GM18505 (cell line): ENCODE data around the gene NGB.

Source experiments
- ATAC-seq: cut with Tn5 transposase; IDR thresholded peaks from one replicate; pipeline ENCODE4 v1.9.1; 2021; ENCODE audit not compliant: unreplicated experiment
- POLR2A ChIP-seq: IDR thresholded peaks from 4 replicates; pipeline ENCODE4 v1.6.1; 2011; ENCODE audit warnings: borderline replicate concordance; ENCODE audit not compliant: insufficient read depth, insufficient read length; ENCODE audit errors: extremely low read depth

The NGB gene

DNA sequence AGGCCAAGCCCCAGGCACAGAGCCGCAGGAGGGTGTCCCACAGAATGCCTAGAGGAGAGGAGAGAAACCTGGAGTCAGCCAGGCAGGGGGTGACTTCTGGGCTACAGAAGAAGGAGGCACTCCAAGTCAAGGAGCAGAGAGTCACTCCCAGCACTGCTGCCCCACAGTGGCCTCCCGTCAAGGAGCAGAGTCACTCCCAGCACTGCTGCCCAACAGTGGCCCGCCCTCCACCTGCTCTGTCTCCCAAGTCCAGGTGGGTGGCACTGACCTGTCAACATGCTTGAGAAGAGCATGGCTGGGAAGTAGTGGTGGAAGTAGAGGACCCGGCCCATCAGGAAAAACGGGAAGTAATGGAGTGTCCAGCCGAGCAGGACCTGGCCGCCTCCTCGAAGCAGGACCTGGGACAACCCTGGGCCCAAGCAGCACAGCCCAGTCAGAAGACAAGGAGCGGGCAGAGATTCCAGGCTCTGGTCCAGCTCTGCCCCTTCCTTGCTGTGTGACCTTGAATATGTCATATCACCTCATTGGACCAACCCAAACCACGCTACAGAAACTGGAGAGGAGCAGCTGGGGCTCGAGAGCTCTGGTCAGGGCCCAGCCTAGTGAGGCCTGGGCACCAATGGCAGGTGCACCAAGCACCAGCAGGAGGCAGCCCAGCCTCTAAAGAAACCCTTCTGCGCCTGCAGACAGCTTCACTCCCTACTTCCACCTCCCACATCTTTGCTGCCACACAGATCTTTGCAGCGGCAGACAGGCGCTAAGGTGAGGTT lies 7.6 kb upstream of the NGB start:
- no peak for ATAC-seq
- no peak for TF ChIP-seq POLR2A

DNA sequence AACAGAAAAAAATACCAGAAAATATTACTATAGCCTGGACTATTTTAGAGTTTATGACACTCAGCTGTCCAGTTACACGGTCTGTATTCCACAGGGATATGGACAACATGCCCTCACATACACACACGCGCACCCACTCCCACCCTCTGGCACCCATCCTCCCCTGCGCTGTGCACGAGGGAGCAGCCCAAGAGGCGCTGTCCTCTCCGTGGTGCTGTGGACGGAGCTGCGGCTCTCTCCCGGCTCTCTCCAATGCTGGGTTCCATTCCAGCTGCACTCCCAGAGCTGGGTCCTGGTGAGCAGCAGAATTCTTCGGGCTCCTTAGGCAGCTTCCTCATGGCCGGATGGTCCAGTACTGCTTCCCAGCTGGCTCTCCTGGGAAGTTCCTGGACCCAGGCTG lies 6.0 kb upstream of the NGB start:
- no peak for ATAC-seq
- no peak for TF ChIP-seq POLR2A

DNA sequence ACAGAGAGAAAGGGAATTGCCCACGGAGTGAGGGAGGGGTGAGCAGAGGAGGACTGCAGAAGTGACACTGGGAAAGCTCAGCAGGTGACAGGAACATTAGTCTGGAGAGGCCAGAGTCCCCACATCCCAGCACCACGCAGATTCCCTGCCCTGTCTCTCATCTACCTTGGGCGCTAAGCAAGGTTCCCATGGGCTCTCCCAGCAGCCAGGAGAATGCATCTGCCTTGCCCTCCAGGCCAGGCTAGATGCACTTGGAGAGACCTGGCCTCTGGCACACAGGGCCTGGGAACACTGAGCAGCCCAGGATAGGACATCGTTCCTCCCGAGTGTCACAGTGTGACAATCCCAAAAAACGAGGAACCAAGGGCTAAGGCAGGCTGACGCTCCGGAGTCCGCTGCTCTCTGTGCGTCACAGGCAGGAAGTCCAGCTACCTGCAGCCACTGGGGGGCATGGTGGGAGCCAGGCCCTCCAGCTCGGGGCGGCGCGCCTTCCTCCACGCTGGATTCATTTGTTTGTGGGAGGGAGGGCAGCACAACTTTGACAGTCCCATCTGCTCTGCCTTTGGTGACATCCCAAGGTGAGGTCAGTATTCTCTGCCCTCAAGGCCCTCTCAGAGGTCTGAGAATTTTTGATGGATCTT lies 5.4 kb upstream of the NGB start:
- ATAC-seq: no peak

DNA sequence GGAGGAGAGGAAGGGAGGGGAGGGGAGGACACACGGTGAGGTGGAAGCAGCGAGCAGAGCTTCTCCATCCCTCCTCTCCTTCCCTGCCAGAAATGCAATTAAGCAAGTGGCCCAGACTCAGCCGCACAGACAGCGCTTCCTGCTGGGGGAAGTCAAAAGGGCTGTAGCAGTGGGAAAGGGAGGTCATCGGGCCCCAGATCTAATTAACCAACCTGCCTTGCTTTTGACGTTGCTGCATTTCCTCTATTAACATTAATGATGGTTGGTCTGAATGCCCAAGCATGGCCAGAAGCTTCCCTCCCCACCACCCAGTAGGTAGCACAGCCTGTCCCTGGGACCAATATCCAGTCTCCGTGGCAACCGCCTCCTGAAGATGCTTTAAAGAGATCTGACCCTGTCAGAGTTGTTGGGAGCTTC lies 4.6 kb upstream of the NGB start:
- no peak for ATAC-seq
- TF ChIP-seq POLR2A: no peak

More for the DNA sequence above, 5.4 kb upstream of the NGB start:
- no peak for TF ChIP-seq POLR2A

DNA sequence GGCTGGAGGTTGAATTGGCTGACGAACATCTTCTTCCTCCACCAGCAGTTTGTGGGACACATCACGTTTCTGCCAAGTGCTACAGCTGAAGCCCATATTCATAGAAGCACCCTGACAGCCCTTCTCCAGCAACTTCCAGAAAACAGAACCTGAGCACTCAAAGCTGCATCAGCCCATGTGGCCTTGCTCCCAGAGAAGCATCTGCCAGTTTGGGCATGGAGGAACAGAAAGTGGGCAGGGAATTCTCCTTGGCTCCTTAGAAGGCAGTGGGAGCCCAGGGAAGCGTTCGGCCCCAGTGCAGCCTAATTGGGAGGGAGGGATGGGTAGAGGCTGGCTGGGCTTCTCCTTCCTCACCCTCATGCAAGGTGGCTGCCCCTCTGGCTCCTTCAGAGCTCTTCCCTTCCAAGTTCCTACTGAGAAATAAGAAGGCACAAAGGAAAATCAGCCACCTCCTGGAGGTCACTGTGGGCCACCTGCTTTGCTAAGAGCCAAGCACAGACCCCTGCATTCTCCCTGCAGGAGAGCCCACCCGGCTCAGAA lies 4.1 kb upstream of the NGB start:
- ATAC-seq: no peak
- no peak for TF ChIP-seq POLR2A

DNA sequence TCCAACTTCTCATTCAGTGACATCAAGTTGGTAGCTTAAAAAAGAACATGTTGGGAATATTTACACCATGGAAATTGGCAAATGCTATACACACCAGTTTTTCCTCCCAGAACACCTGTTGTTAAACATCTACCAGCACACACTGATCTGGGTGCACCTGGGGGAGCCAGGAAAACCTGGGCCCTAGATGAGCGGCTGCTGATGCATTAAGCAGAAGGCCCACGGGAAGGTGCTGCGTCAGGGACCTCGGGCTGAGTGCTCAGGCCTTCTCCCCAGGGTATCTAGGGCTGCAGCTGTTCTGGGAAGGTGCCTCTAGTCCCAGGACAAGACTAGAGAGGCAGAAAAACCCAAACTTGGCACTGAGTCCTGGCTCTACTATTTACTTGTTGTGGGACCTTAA lies 2.8 kb upstream of the NGB start:
- no peak for TF ChIP-seq POLR2A

DNA sequence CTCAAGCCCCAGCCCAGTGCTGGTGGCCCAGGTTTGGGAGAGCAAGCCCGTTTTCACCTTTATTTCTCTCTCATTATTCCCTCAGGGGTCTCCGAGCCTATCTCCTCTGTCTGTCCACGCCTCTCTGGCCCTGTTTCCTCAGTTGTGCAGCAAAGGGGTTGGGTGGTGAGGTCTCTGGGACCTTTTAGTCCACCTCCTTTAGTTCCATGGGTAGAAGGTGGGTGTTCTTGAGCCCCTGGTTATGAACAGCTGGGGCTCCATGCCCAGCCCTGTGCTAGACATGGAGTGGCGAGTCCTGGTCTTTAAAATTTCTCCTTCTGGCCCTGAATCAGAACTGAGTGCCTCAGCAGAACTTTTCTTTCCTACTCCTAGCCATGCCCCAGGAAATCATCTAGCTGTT lies 1.3 kb upstream of the NGB start:
- no peak for TF ChIP-seq POLR2A

More for the DNA sequence above, 2.8 kb upstream of the NGB start:
- no peak for ATAC-seq

DNA sequence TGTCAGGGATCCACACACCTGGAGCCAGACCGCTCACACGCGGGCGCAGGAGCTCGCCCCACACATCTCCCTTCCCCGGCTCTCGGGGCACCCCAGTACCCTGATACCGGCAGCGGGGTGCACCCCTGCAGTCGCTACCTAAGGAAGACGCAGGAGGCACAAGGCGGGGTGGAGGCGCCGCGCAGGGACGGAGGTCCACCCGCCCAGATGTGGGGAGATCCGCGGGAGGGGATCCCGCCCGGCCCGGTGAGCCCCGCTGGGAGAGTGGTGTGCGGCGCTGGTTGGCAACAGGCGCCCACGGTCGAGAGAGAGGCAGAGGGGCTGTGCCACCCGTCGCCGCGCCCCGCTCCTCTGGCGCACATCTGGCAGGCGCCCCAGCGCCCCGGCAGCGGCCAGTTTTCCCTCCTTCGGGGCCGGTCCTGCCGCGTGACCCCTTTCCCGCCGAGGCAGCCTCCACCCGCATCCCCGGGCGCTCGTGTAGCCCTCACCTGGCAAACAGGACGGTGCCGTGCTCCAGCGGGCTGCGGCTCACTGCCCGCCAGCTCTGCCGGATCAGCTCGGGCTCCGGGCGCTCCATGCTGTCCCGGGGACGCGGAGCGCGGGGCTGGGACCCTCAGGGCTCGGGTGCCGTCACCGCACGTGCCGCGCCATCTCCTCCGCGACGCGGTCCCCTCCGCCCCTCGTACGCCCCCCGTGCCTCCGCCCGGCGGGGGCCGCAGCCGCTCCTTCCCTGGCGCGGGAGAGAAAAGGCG lies 469 bp downstream of the NGB start:
- no peak for TF ChIP-seq POLR2A
- ATAC-seq: no peak

More for the DNA sequence above, 1.3 kb upstream of the NGB start:
- no peak for ATAC-seq

DNA sequence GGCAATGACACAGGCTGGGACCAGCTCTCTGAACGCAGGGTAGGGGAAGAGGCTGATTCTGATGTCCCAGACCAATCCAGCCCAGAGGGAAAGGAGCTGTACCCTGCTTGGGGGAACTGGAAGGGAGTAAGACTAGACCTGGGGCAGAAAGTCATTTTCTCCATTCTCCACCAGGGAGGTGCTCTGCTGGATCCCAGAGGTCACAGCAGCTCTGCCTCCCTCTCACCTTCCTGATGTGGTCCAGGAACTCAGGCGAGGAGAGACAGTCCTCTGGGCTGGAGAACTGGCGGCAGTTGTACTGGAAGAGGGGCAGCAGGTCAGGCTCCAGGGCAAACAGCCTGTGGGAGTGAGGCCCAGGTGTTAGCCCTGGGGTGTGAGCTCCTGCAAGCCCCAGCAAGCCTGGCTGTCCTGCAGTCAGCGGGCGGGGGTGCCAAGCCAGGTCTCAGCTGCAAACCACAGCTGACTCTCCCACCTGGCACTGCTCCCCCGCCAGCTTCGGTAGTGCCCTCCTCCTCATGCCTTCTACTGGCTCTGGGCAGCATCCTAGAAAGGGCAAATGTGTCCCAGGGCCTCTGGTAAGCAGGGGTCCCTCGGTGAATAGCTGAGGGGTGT lies 1.9 kb downstream of the NGB start:
- no peak for ATAC-seq

DNA sequence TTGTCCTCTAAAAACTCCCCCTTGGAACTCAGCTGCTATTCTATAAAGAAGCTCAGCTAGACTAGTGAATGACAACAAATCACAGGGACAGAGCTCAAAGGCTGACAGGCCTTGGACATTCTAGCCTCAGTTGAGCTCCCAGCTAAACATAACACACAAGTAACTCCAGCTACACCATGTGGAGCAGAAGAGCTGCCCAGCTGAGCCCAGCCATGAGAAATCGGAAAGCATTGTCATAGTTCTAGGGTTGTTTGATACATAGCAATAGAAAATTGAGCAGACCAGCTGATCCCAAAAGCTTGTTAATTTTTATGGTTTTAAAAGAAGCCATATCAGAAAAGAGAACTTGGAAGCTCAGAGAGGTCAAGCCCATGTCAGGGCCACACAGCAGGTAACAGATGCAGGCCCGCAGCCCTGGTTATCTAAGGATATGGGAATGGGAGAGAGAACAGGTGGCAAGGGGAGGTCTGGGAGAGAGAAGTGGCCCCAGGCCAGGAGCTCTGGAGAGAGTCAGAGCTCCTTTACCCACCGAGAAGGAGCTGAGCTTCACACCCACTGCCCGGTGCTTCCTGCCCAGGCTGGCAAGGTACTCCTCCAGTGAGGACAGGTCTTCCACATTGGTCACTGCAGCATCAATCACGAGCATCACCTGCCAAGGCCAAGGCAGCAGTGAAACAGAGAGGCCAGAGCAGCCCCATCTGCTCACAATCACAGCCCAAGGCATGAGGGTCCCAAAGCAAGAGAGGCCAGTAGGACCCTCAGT lies 2.9 kb downstream of the NGB start:
- TF ChIP-seq POLR2A: no peak
- no peak for ATAC-seq

More for the DNA sequence above, 1.9 kb downstream of the NGB start:
- TF ChIP-seq POLR2A: no peak

DNA sequence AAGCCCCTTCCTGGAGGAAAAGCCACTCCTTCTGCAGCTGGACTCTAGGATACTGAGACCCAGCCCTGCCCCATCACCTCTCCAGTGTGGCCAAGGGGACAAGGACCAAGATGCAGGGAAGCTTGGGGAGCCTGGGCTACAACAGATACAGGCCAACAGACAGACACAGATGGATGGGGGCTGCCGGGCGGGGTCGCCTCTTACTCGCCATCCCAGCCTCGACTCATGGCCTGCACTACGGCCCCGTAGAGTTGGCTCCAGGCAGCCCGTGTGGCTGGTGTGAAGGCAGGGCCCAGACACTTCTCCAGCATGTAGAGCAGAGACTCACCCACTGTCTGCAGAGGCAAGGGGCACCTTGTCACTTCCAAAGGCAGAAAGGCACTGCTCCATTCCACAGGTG lies 4.7 kb downstream of the NGB start:
- no peak for ATAC-seq
- no peak for TF ChIP-seq POLR2A

DNA sequence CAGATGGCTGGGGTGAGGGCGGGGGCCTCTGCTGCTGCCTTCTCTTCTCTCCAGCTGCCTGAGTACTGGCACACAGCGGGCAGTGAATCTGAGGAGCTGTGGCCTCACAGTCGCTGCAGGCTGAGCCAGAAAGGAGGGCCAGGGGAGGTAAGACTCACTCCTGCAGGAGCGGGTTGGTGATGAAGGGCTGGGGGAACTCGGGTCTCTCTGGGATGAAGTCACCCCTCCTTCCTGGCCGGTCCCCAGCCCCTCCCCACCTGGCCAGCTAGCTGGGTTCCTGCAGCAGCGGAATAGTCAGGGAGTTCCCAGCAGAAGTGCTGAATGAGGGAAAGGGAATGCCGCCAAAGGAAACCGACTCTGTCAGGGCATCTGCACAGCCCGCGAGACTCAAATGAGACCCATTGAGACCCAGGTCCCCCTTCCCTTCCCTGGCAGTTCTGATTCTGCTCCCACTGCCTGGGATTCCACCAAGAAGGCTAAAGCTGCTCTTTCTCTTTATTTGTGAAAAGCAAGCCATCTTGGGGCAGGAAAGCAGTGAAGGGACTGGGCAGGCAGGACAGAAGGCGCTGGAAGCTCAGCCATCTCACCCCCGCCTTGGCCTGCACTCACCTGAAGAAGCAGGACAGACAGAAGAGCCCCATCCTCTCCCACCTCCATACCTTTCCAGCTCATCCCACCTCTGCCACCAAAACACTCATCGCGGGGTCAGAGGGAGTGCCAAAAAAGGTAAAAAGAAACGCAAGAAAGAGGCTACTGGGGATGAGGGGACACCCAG lies 5.3 kb downstream of the NGB start:
- TF ChIP-seq POLR2A: no peak
- ATAC-seq: no peak
